NCI-H2081 treated with DMSO at 0.1 percent for 48 hours (cell line): ENCODE results near the gene BRAT1.
"Not testable (repeated sequence)": the region's sequence is repeated elsewhere in the genome, so short reads cannot be mapped to it uniquely, and the experiment has no call there.

Experiments used
- DNase-seq: peaks from one replicate; lab custom pipeline; 2025; lab: John Stamatoyannopoulos, UW

BRAT1 gene

GRCh38 chr7:2555121-2556052 lies at the start of gene BRAT1:
Gene BRAT1, minus strand, starts transcription at chr7:2555524. Its CDS starts 1,093 bp downstream, at chr7:2554431.
- DNase-seq = peak; percentile 60

- peak; percentile 73 for DNase-seq
Measured at GRCh38 chr7:2604608-2605174, 49.4 kb upstream of the BRAT1 start.

GRCh38 chr7:2603044-2603965 lies 48.0 kb upstream of the BRAT1 start:
- DNase-seq = no peak

DNA sequence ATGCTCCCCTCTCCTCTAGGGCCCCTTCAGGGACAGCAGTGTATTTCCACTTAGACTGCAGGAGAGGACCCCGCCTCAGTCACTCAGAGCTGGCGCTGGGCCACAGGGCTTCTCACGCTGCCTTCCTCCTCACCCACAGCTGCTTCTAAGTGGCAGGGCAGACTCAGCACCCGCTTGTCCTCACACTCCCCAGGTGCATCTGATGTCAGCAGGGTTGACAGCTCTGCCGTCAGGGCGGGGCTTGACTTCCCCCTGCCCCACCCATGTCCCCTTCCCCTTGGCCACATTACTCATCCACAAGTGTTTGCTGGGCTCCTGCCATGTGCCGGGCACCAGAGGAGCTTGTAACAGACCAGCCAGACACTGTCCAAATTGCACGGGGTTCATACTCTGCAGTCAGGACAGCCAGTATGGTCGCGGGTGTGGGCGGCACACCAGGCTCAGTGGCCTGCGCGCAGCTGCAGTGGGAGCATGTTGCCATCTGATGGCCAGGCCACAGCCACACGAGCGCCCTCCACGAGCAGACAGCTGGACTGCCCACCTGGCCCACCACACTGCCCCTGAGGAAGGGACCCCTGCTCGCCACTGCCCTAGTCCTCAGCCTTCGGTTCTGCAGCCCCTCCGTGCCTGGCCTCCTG lies 47.2 kb upstream of the BRAT1 start:
- no peak for DNase-seq

DNA sequence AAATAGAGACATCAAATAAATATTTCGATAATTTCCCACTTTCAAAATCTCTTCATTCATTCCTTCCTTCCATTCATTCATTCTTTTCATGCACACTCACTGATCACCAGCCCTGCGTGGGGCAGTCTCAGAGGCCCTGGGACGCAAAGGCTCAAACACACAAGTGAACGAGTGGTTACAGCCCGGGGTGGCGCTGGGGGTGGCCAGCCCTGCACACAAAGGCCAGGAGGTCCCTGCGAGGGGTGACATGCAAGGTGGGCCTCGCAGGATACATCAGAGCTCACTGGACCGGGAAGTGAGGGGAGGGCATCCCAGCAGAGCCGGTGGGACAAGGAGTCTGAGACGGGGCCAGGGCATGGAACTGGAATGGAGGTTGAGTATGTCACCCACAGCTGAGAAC lies 46.6 kb upstream of the BRAT1 start:
- DNase-seq = no peak

GRCh38 chr7:2601065-2601464 lies 45.7 kb upstream of the BRAT1 start:
- DNase-seq = no peak

DNA sequence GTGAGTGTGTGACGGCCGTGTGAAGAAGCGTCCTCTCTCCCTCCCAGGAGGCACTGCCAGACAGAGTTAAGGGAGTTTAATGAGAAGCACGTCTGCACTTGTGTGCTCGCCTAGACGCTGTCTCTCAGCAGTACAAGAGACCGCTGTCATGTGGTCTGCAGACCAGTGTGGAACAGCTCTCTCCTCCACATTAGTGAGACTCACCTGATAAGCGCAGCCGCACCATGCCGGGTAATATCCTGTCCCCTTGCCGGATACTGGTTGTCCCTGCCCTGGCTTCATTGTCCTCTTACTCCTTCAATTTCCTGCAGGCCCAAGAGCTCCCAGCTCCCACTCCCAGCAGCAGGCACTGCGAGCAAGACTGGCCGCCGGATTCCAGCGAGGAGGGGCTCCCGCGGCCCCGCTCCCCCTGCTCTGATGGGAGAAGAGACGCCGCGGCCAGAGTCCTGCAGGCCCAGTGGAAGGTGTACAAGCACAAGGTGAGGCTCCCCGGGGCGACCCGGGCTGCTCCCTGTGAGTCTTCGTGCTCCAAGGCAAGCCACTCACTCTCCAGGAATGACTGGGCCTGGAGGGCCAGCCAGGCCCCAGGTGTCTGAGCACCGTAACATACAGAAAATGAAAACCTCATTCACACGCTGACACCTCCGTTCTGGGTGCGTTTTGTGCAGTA lies 43.0 kb upstream of the BRAT1 start:
- no peak for DNase-seq

DNA sequence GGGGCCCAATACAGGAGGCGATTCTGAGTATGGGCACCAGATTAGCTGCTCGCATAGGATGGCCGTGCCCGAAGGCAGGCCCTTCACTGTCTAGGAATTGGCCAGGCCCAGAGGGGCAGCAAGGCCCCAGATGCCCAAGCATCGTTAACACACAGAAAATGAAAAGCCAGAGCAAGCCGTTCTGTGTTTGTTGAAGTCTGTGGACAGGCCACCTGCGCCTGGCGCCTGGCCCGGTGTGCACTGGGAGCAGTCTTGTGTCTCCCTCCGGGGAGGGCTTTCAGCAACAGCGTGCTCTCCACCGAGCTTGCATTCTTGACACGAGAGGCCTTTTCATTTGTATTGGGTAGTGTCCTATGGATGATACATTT lies 41.9 kb upstream of the BRAT1 start:
- DNase-seq = no peak

GRCh38 chr7:2596464-2597272 lies 41.3 kb upstream of the BRAT1 start:
- no peak for DNase-seq

GRCh38 chr7:2595258-2595860 lies 40.0 kb upstream of the BRAT1 start:
- no peak for DNase-seq

DNA sequence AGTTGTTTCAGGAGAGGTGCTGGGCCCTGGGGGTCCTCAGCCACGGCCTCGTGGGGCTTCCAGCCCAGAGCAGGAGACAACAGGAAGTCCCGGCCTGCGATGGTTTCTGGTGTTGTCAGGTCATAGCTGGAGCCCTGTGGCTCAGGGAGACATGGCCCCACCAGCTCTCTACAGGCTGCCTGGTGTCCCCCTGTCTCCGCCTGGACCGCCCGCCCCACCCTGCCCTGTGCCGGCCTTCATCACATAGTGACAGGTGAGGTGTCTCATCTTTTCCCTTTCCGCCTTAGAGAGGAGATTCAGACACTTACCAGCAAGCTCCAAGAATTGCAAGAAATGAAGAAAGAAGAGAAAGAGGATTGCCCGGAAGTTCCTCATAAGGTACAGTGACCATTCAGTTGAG lies 39.3 kb upstream of the BRAT1 start:
- no peak for DNase-seq

- no peak for DNase-seq
Measured at GRCh38 chr7:2593036-2593727, 37.9 kb upstream of the BRAT1 start.

DNA sequence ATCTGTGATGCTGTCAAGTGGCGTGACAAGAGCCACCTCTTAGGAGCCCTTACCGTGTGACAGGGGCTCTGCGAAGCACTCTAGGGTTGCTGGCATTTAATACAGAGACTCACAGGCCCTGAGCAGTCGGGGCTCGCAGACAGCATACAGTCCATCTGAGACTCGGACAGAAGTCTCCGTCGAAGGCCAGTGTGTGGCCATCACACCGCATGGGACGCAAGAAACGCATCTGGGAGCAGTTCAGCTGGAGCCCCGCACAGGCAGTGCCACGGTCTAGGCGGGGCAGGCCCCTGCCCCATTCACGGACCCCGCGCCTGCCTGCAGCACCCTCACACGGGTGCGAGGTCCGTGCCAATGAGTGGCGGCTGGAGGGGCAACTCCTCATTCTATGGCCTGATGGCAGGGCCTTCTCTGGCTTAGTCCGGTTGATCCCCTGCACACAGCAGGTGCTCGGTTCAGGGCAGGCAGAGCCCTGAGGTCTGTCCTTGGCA lies 37.1 kb upstream of the BRAT1 start:
- DNase-seq = no peak

GRCh38 chr7:2589941-2590340 lies 34.6 kb upstream of the BRAT1 start:
- not testable (repeated sequence) for DNase-seq

DNA sequence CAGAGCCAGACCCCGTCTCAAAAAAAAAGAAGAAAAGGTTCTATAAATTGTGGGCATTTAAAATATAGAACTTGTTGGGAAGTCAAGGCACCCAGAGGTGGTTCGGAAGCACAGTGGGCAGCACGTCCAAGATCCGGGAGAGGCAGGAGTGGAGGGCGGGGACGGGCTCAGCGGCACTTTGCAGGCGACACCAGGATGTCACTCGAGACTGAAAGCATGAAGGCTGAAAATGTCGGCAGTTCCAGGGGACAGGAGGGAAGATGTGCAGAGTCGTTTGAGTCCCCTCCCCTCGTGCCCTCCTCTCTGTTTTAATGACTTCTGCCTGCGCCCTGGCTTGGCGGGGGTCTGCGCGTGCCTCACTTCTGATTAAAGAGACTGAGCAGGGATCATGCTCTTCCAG lies 34.0 kb upstream of the BRAT1 start:
- DNase-seq = no peak

DNA sequence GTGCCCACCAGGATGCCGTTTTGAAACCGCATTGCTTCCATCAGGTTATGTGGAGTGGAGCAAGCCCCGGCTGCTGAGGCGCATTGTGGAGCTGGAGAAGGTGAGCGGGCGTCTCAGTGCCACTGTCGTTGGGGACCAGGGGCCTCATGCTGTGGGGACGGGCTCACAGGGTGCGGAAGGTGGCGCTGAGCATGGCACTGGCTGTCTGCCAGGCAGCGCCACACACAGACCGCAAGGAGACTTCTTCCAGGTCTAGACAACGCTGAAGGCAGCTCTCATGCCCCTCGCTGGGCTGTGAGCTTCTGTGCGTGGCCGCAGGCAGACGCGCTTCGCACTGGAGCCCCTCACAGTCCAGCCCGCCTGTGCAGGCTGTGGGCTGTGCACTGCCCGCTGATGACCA lies 32.5 kb upstream of the BRAT1 start:
- DNase-seq = no peak

DNA sequence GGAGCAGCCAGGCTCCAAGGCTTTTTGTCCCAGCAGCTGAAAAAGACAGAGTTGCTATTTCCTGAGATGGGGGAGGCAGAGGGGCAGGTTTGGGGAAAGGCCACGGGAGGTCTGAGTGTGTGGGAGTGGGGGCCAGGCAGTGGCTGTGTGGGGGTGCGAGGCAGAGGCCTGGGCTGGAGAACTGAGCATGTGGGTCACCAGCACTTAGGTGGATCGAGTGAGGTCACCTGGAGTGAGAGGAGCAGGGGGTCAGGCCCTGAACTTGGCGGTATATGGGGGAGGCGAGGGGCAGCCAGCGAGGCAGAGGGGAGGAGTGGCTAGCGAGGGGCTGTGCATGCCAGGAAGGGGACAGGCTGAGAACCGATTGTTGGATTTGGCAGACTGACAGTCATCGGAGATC lies 31.8 kb upstream of the BRAT1 start:
- DNase-seq = no peak

DNA sequence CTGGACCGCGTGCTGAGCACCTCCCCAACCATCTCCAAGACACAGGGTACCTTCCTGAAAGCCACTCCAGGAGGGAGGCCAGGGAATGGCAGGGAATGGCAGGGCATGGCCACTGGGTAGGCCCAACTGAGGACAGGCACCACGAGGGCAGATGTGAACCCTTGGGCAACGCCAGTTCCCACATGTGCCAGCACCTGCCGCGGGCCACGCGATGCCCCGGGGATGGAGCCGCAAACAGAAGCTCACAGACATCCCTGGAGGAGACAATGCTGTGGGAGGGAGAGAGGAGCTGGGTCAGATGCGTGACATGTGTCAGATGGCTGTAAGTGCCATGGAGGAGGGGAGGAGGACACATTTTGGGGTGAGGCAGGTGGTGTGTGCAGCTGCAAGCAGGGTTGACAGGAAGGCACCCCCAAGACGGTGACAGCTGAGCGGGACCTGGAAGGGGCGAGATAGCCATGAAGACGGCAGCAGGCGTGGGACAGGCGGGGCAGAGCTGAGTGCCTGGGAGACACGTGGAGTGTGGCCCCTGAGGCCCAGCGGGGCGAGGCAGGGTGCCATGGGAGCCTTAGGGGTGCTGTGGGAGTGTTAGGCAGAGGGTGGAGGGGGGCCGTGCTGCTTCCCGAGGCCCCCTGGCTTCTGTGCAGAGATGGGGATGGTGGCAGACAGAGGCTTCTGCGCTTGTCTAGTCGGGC lies 31.1 kb upstream of the BRAT1 start:
- DNase-seq = no peak

GRCh38 chr7:2585446-2585845 lies 30.1 kb upstream of the BRAT1 start:
- no peak for DNase-seq
